A673 (cell line): ENCODE measurements around the gene CDK15. TPM values are rescaled to one million over a fixed set of nuclear protein-coding genes. Genes with fewer than 3 reads are reported as not detected.
"Not testable (repeated sequence)": the region's sequence is repeated elsewhere in the genome, so short reads cannot be mapped to it uniquely, and the experiment has no call there.

ENCODE experiments used
- BruUV-seq: library from RNA; stranded (reverse); fragments of 400-500 nt; replicated peaks from 2 replicates; lab custom pipeline; 2021; lab: Mats Ljungman, UMichigan
- CTCF ChIA-PET: fragments of 300-600 bp; sonication (Branson Sonifier 250); formaldehyde crosslinking; loops from one replicate; lab custom pipeline; 2022; ENCODE audit warnings: antibody characterized with exemption; lab: Charles Lee
- POLR2A ChIA-PET: fragments of 300-600 bp; sonication (Branson Sonifier 250); formaldehyde crosslinking; loops from one replicate; lab custom pipeline; 2022; ENCODE audit warnings: antibody characterized with exemption; ENCODE audit not compliant: low non-redundant PET; lab: Charles Lee
- DNase-seq: peaks from one replicate; pipeline ENCODE4 v3.0.0-alpha.2; 2015; ENCODE audit warnings: low spot score
- H3K27ac ChIP-seq: fragments of 200-600 bp; sonication (generic); 2 replicates; pipeline ENCODE4 v1.5.1; 2016; ENCODE audit warnings: mixed run types, low read depth, mild to moderate bottlenecking, mixed read lengths, antibody characterized with exemption, low read length; ENCODE audit not compliant: poor library complexity, severe bottlenecking
- H3K27me3 ChIP-seq: fragments of 200-600 bp; sonication (generic); replicated peaks from 2 replicates; pipeline ENCODE4 v1.6.1; 2017; ENCODE audit warnings: mixed run types, low read depth, mild to moderate bottlenecking, mixed read lengths, antibody characterized with exemption, low read length; ENCODE audit not compliant: insufficient read depth, poor library complexity
- H3K36me3 ChIP-seq: fragments of 200-600 bp; sonication (generic); 2 replicates; pipeline ENCODE4 v1.6.1; 2016; ENCODE audit warnings: mixed run types, mild to moderate bottlenecking, mixed read lengths, antibody characterized with exemption, low read length; ENCODE audit not compliant: insufficient read depth, poor library complexity, severe bottlenecking
- H3K4me1 ChIP-seq: fragments of 200-600 bp; sonication (generic); 2 replicates; pipeline ENCODE4 v1.6.1; 2017; ENCODE audit warnings: mixed run types, mild to moderate bottlenecking, mixed read lengths, antibody characterized with exemption, low read length; ENCODE audit not compliant: insufficient read depth, poor library complexity, severe bottlenecking
- H3K4me3 ChIP-seq: fragments of 200-600 bp; sonication (generic); 2 replicates; pipeline ENCODE4 v1.5.1; 2016; ENCODE audit warnings: low read depth, mixed run types, mild to moderate bottlenecking, mixed read lengths, low read length; ENCODE audit not compliant: poor library complexity, severe bottlenecking
- H3K9me3 ChIP-seq: fragments of 200-600 bp; sonication (generic); 2 replicates; pipeline ENCODE4 v1.6.1; 2016; ENCODE audit warnings: mixed run types, low read depth, mild to moderate bottlenecking, mixed read lengths, antibody characterized with exemption, low read length; ENCODE audit not compliant: poor library complexity, severe bottlenecking
- EZH2 ChIP-seq: fragments of 200-600 bp; sonication (generic); IDR thresholded peaks from 2 replicates; pipeline ENCODE4 v1.6.1; 2017; ENCODE audit warnings: borderline replicate concordance, low read depth, mild to moderate bottlenecking, mixed read lengths, antibody characterized with exemption, low read length; ENCODE audit not compliant: poor library complexity, severe bottlenecking
- intact Hi-C: fragments of 100-400 bp; cut with micrococcal nuclease; formaldehyde crosslinking; loops from one replicate; pipeline ENCODE4 v1.10.0; 2022; ENCODE audit not compliant: unreplicated experiment
- total RNA-seq: library from RNA; stranded (reverse); gene quantifications from 2 replicates; pipeline ENCODE4 v1.2.3, GENCODE V29; 2021
- TF ChIP-seq, protein P1 (sequence below): fragments of 300-800, 200-600 bp; sonication (generic); conservative IDR thresholded peaks from 2 replicates; pipeline ENCODE4 v1.5.1; 2017; ENCODE audit warnings: low read depth, mild to moderate bottlenecking, antibody characterized with exemption, low read length, moderate library complexity, mixed read lengths

Gene CDK15
- total RNA-seq, 1 experiment from 2014 or later = 0.11 TPM

DNA sequence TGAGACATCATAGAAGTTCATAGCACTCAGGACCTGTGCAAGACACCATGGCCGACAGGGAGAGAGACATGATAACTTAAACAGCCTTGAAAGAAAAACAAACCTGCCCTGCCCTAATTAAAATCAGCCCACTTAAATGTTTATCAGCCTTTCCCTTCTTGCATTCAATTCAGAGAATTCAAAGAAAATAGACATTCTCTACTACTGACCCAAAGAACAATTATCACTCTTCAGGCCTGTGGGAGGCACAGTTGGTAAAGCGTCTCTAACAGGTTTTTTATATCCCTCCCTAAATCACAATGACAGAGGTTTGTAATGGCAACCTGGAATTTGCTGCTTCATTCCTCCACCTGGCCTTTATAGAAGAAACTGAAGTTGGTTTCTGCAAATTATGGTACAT, 1.7 kb downstream of the CDK15 start:
- no peak for DNase-seq
- peaks cover 20% of the 10 kb centered on the region for H3K4me1 ChIP-seq
- no TSS peak for BruUV-seq
- no peaks in the 10 kb centered on the region for H3K9me3 ChIP-seq
- TF ChIP-seq, protein P1, sequence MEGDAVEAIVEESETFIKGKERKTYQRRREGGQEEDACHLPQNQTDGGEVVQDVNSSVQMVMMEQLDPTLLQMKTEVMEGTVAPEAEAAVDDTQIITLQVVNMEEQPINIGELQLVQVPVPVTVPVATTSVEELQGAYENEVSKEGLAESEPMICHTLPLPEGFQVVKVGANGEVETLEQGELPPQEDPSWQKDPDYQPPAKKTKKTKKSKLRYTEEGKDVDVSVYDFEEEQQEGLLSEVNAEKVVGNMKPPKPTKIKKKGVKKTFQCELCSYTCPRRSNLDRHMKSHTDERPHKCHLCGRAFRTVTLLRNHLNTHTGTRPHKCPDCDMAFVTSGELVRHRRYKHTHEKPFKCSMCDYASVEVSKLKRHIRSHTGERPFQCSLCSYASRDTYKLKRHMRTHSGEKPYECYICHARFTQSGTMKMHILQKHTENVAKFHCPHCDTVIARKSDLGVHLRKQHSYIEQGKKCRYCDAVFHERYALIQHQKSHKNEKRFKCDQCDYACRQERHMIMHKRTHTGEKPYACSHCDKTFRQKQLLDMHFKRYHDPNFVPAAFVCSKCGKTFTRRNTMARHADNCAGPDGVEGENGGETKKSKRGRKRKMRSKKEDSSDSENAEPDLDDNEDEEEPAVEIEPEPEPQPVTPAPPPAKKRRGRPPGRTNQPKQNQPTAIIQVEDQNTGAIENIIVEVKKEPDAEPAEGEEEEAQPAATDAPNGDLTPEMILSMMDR = no peak
- no peak for TF ChIP-seq EZH2
- H3K36me3 ChIP-seq = no peaks in the 10 kb centered on the region
- no peak overlapping the region for H3K4me3 ChIP-seq
- CTCF ChIA-PET = no interaction called here
- H3K27ac ChIP-seq = no peak overlapping the region
- POLR2A ChIA-PET = no interaction called here
- intact Hi-C loops = no loop called here
- no peaks in the 10 kb centered on the region for H3K27me3 ChIP-seq

- Histone ChIP-seq H3K27ac (no peak overlapping the region), H3K4me3 (no peak overlapping the region), H3K27me3 (no peaks in the 10 kb centered on the region), H3K4me1 (peaks cover 20% of the 10 kb centered on the region), H3K36me3 (no peaks in the 10 kb centered on the region), H3K9me3 (no peaks in the 10 kb centered on the region)
- ChIA-PET POLR2A (no interaction called here), CTCF (no interaction called here)
- no peak for TF ChIP-seq EZH2
- TF ChIP-seq, protein P1 = no peak
- intact Hi-C loops = no loop called here
- no TSS peak for BruUV-seq
- no peak for DNase-seq
These were observed 3.3 kb downstream of the CDK15 start for GRCh38 chr2:201809633-201810032.

GRCh38 chr2:201810604-201811003, 4.3 kb downstream of the CDK15 start:
- POLR2A ChIA-PET, intact Hi-C loops, H3K36me3 ChIP-seq, CTCF ChIA-PET, H3K27me3 ChIP-seq, H3K27ac ChIP-seq, H3K9me3 ChIP-seq, BruUV-seq, DNase-seq, H3K4me3 ChIP-seq: not testable (repeated sequence)
- peaks cover 20% of the 10 kb centered on the region for H3K4me1 ChIP-seq

DNA sequence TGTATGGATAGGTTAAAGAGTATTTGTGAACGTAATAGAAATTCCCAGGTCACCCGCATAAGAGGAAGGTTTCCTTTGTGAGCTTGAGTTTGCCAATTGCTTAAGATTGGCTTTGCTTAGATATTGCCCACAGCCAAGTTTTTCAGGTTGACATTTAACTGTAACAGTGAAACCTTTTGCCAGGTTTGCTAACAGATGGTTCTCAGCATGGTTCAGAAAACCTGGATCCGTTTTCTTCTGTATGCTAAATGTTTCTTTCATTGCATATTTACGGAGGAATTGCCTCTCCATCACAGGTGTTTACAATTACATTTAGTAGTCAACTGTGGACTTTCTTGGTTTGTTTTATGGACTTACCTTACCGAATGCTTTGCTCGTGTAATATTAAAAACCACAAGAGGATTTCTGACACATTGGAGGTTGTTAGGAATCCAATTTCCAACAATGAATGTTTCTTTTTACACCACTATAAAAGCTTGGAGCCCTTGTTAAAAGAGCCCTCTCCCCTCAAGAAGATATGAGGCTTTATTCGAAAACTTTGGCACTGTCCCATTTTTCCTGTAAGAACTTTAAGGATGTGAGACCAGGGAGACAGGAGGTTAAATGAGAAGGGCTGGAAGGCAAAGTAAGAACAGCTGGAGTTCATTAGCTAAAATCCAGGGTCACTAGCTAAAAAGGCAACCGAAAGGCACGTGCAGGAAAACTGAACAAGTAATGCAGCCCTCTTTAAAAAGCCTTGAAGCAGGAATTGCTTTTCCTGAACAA, 7.8 kb downstream of the CDK15 start:
- Histone ChIP-seq H3K36me3 (no peaks in the 10 kb centered on the region), H3K9me3 (no peaks in the 10 kb centered on the region), H3K27ac (no peak overlapping the region), H3K27me3 (no peaks in the 10 kb centered on the region), H3K4me3 (no peak overlapping the region), H3K4me1 (peaks cover 7% of the 10 kb centered on the region)
- intact Hi-C loops = no loop called here
- no peak for DNase-seq
- TF ChIP-seq EZH2 = no peak
- TF ChIP-seq, protein P1 = no peak
- BruUV-seq = no TSS peak
- ChIA-PET CTCF (no interaction called here), POLR2A (no interaction called here)
